ENCODE measurements around the gene MYO1B. TPM values are rescaled to one million over a fixed set of nuclear protein-coding genes. Genes with fewer than 3 reads are reported as not detected.
A peak's percentile ranks its signal among the peaks of the same experiment; 100 is the strongest.

MYO1B gene
- polyA plus RNA-seq, result 67.0 and 72.2 TPM in 2 replicates
- polyA minus RNA-seq, result 124 and 129 TPM in 2 replicates

- no peaks in the 10 kb centered on the region for H4K20me1 ChIP-seq (ENCODE audit: insufficient read depth)
- H3K27me3 ChIP-seq (ENCODE audit: insufficient read depth, low read depth, low read length), result no peaks in the 10 kb centered on the region
- H3K36me3 ChIP-seq (ENCODE audit: insufficient read depth, low read length), result no peaks in the 10 kb centered on the region
- H3K9me3 ChIP-seq (ENCODE audit: low read length), result no peaks in the 10 kb centered on the region
- H2AFZ ChIP-seq (ENCODE audit: low read depth, low read length), result peak within 1 kb of the TSS; percentile 86
- H3K9ac ChIP-seq (ENCODE audit: low read length), result peak within 1 kb of the TSS; percentile 78
- H3K9me2 ChIP-seq (ENCODE audit: insufficient read depth, low read length), result no peaks in the 10 kb centered on the region
- peak within 1 kb of the TSS; percentile 88 for H3K4me2 ChIP-seq (ENCODE audit: low read length)
- peaks cover 40% of the 10 kb centered on the region for H3K79me2 ChIP-seq (replicated peaks; ENCODE audit: insufficient read depth, low read length)
- H3K27ac ChIP-seq (ENCODE audit: low read length), result peak within 1 kb of the TSS; percentile 66
- no peaks in the 10 kb centered on the region for H3F3A ChIP-seq (ENCODE audit: insufficient read depth, low read length, poor library complexity, severe bottlenecking)
- peak within 1 kb of the TSS; percentile 91 for H3K4me3 ChIP-seq (ENCODE audit: low read length)
- TF ChIP-seq POLR2AphosphoS5 (IDR thresholded peaks at IDR 0.05), result peak; percentile 34
- no peak for TF ChIP-seq TAF1 (IDR thresholded peaks at IDR 0.05; ENCODE audit: low read depth)
- TF ChIP-seq EZH2 (IDR thresholded peaks at IDR 0.05; ENCODE audit: borderline replicate concordance, insufficient read depth, low read length, poor library complexity, severe bottlenecking), result no peak
- TF ChIP-seq CTCF (IDR thresholded peaks at IDR 0.05; ENCODE audit: poor library complexity, severe bottlenecking), result peak; percentile 79
- TF ChIP-seq RAD21 (conservative IDR thresholded peaks at IDR 0.05), result peak; percentile 67
- TF ChIP-seq SMC3 (conservative IDR thresholded peaks at IDR 0.05; ENCODE audit: poor library complexity), result peak; percentile 75
- no peak for TF ChIP-seq REST (IDR thresholded peaks at IDR 0.05; ENCODE audit: borderline replicate concordance)
- peak; percentile 14 for TF ChIP-seq EP300 (conservative IDR thresholded peaks at IDR 0.05; ENCODE audit: poor library complexity, severe bottlenecking)
- peak; percentile 70 for TF ChIP-seq MXI1 (conservative IDR thresholded peaks at IDR 0.05; ENCODE audit: poor library complexity, severe bottlenecking)
Measured at GRCh38 chr2:191245046-191245868, at the start of gene MYO1B. Gene MYO1B, plus strand, starts transcription at chr2:191245404. Its CDS starts 31,492 bp downstream, at chr2:191276896.

- no peaks in the 10 kb centered on the region for H4K20me1 ChIP-seq (ENCODE audit: insufficient read depth)
- no peaks in the 10 kb centered on the region for H3F3A ChIP-seq (ENCODE audit: insufficient read depth, low read length, poor library complexity, severe bottlenecking)
- no peaks in the 10 kb centered on the region for H3K79me2 ChIP-seq (replicated peaks; ENCODE audit: insufficient read depth, low read length)
- H3K27me3 ChIP-seq (ENCODE audit: insufficient read depth, low read depth, low read length), result no peaks in the 10 kb centered on the region
- no peak overlapping the region for H3K4me2 ChIP-seq (ENCODE audit: low read length)
- H3K27ac ChIP-seq (ENCODE audit: low read length), result no peak overlapping the region
- no peak for TF ChIP-seq RAD21 (conservative IDR thresholded peaks at IDR 0.05)
- no peak for TF ChIP-seq POLR2AphosphoS5 (IDR thresholded peaks at IDR 0.05)
- no peak for TF ChIP-seq EZH2 (IDR thresholded peaks at IDR 0.05; ENCODE audit: borderline replicate concordance, insufficient read depth, low read length, poor library complexity, severe bottlenecking)
- TF ChIP-seq REST (IDR thresholded peaks at IDR 0.05; ENCODE audit: borderline replicate concordance), result no peak
- TF ChIP-seq TAF1 (IDR thresholded peaks at IDR 0.05; ENCODE audit: low read depth), result no peak
- TF ChIP-seq MXI1 (conservative IDR thresholded peaks at IDR 0.05; ENCODE audit: poor library complexity, severe bottlenecking), result no peak
- TF ChIP-seq EP300 (conservative IDR thresholded peaks at IDR 0.05; ENCODE audit: poor library complexity, severe bottlenecking), result no peak
- no peak for TF ChIP-seq SMC3 (conservative IDR thresholded peaks at IDR 0.05; ENCODE audit: poor library complexity)
- no peak for TF ChIP-seq CTCF (IDR thresholded peaks at IDR 0.05; ENCODE audit: poor library complexity, severe bottlenecking)
- no peaks in the 10 kb centered on the region for H3K9me2 ChIP-seq (ENCODE audit: insufficient read depth, low read length)
- no peaks in the 10 kb centered on the region for H3K9me3 ChIP-seq (ENCODE audit: low read length)
- H3K36me3 ChIP-seq (ENCODE audit: insufficient read depth, low read length), result no peaks in the 10 kb centered on the region
- H3K4me3 ChIP-seq (ENCODE audit: low read length), result no peak overlapping the region
- H3K9ac ChIP-seq (ENCODE audit: low read length), result no peak overlapping the region
- H2AFZ ChIP-seq (ENCODE audit: low read depth, low read length), result no peak overlapping the region
Measured at GRCh38 chr2:191197096-191197495, 48.1 kb upstream of the MYO1B start.
